ENCODE results near the gene ACP4.

DNA sequence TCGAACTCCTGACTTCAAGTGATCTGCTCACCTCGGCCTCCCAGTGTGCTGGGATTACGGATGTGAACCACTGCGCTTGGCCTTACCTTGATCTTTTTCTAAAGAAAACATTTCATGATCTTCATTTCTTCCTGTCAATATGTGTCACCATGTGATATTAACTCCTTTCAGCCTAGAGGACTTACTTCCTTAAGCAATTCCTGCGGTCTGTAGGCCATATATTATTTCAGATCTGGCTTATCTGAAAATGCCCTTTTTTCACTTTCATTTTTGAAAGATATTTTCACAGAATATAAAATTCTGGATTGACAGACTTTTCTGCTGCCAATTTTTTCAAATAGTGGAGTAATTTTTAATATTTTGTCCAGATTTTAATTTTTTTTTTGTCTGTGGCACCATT, 21.9 kb upstream of the ACP4 start:
- TF ChIP-seq, protein P1, sequence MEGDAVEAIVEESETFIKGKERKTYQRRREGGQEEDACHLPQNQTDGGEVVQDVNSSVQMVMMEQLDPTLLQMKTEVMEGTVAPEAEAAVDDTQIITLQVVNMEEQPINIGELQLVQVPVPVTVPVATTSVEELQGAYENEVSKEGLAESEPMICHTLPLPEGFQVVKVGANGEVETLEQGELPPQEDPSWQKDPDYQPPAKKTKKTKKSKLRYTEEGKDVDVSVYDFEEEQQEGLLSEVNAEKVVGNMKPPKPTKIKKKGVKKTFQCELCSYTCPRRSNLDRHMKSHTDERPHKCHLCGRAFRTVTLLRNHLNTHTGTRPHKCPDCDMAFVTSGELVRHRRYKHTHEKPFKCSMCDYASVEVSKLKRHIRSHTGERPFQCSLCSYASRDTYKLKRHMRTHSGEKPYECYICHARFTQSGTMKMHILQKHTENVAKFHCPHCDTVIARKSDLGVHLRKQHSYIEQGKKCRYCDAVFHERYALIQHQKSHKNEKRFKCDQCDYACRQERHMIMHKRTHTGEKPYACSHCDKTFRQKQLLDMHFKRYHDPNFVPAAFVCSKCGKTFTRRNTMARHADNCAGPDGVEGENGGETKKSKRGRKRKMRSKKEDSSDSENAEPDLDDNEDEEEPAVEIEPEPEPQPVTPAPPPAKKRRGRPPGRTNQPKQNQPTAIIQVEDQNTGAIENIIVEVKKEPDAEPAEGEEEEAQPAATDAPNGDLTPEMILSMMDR (IDR thresholded peaks at IDR 0.05; ENCODE audit: poor library complexity) = no peak
- no peak for TF ChIP-seq EZH2 (IDR thresholded peaks at IDR 0.05; ENCODE audit: borderline replicate concordance)

All from hepatocyte (in vitro differentiated cells).